Gastroesophageal sphincter (tissue), 3 donors: ENCODE results near the gene GMPR2.

Experiments
- EP300 ChIP-seq: sonication (generic); formaldehyde crosslinking; IDR thresholded peaks from one replicate; pipeline ENCODE4 v1.6.1; 2017; ENCODE audit warnings: antibody characterized with exemption, mild to moderate bottlenecking
- POLR2A ChIP-seq, 2 donors: fragments of 450-650 bp; IDR thresholded peaks; one replicate each; pipeline ENCODE4 v1.6.1; 2017; ENCODE audit warnings: antibody characterized with exemption in 2 of 2, mild to moderate bottlenecking in 2 of 2, moderate library complexity in 1 of 2
- POLR2AphosphoS5 ChIP-seq: sonication (generic); formaldehyde crosslinking; IDR thresholded peaks from one replicate; pipeline ENCODE4 v1.6.1; 2017; ENCODE audit warnings: antibody characterized with exemption
- TF ChIP-seq, protein P1 (sequence below), 4 experiments: fragments of 200-600 bp in 2 of 4; fragments of 450-650 bp in 2 of 4; sonication (generic) in 1 of 4; IDR thresholded peaks; one replicate each; pipeline ENCODE4 v1.5.1; 2017 to 2019; ENCODE audit warnings: antibody characterized with exemption in 4 of 4, mild to moderate bottlenecking in 2 of 4, moderate library complexity in 2 of 4

DNA sequence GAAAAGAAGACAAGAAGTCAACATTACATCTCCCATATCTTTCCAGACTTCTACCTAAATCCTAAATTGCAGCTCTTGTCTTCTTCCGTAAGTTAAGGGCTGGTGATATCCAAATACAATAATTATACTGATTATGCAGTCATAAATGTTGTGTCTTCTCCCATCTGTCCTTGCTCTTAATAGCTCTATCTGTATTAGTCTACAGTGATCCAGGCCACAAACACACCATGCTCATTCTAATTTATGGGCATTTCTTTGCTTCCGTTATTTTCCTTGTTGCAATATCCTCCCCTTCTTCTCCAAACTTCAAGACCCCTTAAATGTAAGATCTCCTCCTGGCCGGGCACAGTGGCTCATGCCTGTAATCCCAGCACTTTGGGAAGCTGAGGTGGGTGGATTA lies 13.2 kb upstream of the GMPR2 start:
- TF ChIP-seq POLR2AphosphoS5 (no peak), EP300 (no peak), POLR2A (IDR thresholded peaks at IDR 0.05) (no peak)
- TF ChIP-seq, protein P1, sequence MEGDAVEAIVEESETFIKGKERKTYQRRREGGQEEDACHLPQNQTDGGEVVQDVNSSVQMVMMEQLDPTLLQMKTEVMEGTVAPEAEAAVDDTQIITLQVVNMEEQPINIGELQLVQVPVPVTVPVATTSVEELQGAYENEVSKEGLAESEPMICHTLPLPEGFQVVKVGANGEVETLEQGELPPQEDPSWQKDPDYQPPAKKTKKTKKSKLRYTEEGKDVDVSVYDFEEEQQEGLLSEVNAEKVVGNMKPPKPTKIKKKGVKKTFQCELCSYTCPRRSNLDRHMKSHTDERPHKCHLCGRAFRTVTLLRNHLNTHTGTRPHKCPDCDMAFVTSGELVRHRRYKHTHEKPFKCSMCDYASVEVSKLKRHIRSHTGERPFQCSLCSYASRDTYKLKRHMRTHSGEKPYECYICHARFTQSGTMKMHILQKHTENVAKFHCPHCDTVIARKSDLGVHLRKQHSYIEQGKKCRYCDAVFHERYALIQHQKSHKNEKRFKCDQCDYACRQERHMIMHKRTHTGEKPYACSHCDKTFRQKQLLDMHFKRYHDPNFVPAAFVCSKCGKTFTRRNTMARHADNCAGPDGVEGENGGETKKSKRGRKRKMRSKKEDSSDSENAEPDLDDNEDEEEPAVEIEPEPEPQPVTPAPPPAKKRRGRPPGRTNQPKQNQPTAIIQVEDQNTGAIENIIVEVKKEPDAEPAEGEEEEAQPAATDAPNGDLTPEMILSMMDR (IDR thresholded peaks at IDR 0.05) = no peak
